ENCODE results near the gene PPP6R1. TPM values are rescaled to one million over a fixed set of nuclear protein-coding genes. Genes with fewer than 3 reads are reported as not detected.

Gene PPP6R1
- total and polyA plus RNA-seq, 2 of the 13 experiments (the other 11 are each of a cell fraction or from before 2014, with no cell fraction given): 25.8 to 54.0 TPM

GRCh38 chr19:55209693-55210472 lies 48.9 kb downstream of the PPP6R1 start (continued):
- TF ChIP-seq CEBPZ (IDR thresholded peaks at IDR 0.05; ENCODE audit: low read length) (no peak), GMEB1 (CRISPR knock-in tag; IDR thresholded peaks at IDR 0.05; ENCODE audit: borderline replicate concordance) (peak; percentile 19; the same call in 1 of the 2 replicates), ZNF546 (CRISPR knock-in tag; conservative IDR thresholded peaks at IDR 0.05) (no peak), NR2F6 (IDR thresholded peaks at IDR 0.05) (peak; percentile 25; the same call in 1 of the 2 replicates), NR2F6 (CRISPR knock-in tag; IDR thresholded peaks at IDR 0.05) (peak; percentile 8; the same call in 1 of the 2 replicates), ZNF660 (CRISPR knock-in tag; IDR thresholded peaks at IDR 0.05; ENCODE audit: borderline replicate concordance, low read depth) (no peak), TCF7 (IDR thresholded peaks at IDR 0.05; ENCODE audit: low read depth) (peak; percentile 25; the same call in 1 of the 2 replicates), ZNF839 (CRISPR knock-in tag; IDR thresholded peaks at IDR 0.05; ENCODE audit: borderline replicate concordance) (no peak), FOSL1 (CRISPR knock-in tag; IDR thresholded peaks at IDR 0.05; ENCODE audit: borderline replicate concordance) (no peak), ZFP90 (CRISPR knock-in tag; IDR thresholded peaks at IDR 0.05; ENCODE audit: borderline replicate concordance) (no peak), NFIB (CRISPR knock-in tag; IDR thresholded peaks at IDR 0.05; ENCODE audit: borderline replicate concordance) (no peak), XBP1 (CRISPR knock-in tag; IDR thresholded peaks at IDR 0.05) (no peak), KLF15 (CRISPR knock-in tag; IDR thresholded peaks at IDR 0.05; ENCODE audit: borderline replicate concordance) (no peak), ZIK1 (CRISPR knock-in tag; IDR thresholded peaks at IDR 0.05; ENCODE audit: borderline replicate concordance, low read depth) (peak; percentile 67; the same call in 1 of the 2 replicates), SNAI1 (CRISPR knock-in tag; IDR thresholded peaks at IDR 0.05; ENCODE audit: borderline replicate concordance) (peak; percentile 70; the same call in 1 of the 2 replicates), ZNF230 (CRISPR knock-in tag; IDR thresholded peaks at IDR 0.05) (no peak), ZNF639 (CRISPR knock-in tag; conservative IDR thresholded peaks at IDR 0.05) (no peak; the same call in 1 of the 2 replicates), SATB2 (CRISPR knock-in tag; IDR thresholded peaks at IDR 0.05) (no peak), MTF2 (CRISPR knock-in tag; IDR thresholded peaks at IDR 0.05; ENCODE audit: borderline replicate concordance) (no peak), DZIP1 (CRISPR knock-in tag; IDR thresholded peaks at IDR 0.05) (0 out of 2 replicates have a peak, but pooled peaks have one; percentile 63), SP5 (CRISPR knock-in tag; IDR thresholded peaks at IDR 0.05; ENCODE audit: borderline replicate concordance, low read depth) (no peak)
